Measurements from ENCODE around the gene ITIH5.

DNA sequence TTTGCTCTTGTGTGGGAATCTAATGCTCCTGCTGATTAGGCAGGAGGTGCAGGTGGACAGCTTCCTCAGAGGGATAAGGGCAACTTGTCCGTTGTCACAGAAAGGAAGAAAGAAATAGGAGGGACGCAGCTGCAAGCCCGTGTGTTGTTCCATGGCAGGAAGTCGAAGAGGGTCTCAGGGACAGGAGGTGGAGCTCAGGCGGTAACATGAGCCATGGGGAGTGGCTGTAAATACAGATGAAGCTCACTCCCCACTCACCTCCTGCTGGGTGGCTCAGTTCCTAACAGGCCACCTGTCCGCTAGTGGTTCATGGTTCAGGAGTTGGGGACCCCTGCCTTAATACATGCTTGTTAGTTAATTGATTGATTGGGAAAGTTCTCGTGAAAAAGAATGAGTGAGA lies 154.3 kb downstream of the ITIH5 start:
- TF ChIP-seq, protein P1, sequence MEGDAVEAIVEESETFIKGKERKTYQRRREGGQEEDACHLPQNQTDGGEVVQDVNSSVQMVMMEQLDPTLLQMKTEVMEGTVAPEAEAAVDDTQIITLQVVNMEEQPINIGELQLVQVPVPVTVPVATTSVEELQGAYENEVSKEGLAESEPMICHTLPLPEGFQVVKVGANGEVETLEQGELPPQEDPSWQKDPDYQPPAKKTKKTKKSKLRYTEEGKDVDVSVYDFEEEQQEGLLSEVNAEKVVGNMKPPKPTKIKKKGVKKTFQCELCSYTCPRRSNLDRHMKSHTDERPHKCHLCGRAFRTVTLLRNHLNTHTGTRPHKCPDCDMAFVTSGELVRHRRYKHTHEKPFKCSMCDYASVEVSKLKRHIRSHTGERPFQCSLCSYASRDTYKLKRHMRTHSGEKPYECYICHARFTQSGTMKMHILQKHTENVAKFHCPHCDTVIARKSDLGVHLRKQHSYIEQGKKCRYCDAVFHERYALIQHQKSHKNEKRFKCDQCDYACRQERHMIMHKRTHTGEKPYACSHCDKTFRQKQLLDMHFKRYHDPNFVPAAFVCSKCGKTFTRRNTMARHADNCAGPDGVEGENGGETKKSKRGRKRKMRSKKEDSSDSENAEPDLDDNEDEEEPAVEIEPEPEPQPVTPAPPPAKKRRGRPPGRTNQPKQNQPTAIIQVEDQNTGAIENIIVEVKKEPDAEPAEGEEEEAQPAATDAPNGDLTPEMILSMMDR (IDR thresholded peaks at IDR 0.05; ENCODE audit: low read length), result no peak
- TF ChIP-seq EZH2 (optimal IDR thresholded peaks at IDR 0.05; ENCODE audit: low read depth, low read length), result no peak

Data from MM.1S (cell line).